ENCODE results near the gene TPPP3.

Gene TPPP3

DNA sequence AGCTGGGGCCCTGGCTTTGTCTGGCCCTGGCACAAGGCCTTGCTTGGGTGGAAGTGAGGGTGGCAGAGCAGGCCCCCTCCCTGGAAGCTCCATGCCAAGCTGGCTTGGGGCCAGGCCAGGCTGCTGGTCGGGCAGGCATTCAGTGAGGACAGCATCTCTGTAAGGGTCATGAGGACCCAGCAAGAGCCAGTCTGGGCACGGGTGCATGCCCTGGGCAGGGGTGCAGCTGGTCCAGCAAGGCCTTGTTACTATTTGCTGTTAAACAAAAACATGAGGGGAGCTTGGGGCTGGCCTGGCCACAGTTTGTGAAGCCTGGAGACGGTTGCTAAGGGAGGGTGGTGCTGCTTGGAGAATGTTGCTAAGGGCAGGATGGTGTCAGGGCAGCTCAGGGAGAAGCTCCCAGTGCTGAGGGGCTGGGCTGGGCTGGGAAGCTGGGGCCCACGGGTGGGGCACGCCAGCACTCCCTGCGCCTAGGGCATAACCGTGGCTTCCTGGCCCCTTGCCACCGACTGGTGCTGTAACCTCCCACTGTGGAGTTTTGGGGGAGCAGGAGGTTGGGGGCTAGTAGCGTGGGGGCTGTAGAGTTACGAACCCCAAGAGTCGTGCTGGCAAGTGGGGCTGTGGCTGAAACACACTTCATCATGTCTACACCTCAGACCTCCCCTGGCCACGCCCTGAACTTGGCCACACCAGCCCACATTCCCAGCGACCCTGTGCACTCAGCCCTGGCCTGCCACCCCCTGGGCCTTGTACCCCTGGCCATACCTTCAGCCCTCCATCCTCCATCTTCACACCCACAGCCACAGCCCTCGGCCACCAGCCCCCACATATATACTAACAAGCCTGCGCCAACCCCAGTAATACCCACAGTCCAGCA, 1.6 kb downstream of the TPPP3 start:
- H3K4me3 ChIP-seq (replicated peaks; ENCODE audit: insufficient read depth, low read length), result no peak overlapping the region
- H3K27ac ChIP-seq (replicated peaks), result no peak overlapping the region
- no peak for TF ChIP-seq POLR2AphosphoS5 (IDR thresholded peaks at IDR 0.05; ENCODE audit: low read depth)
- TF ChIP-seq, protein P1, sequence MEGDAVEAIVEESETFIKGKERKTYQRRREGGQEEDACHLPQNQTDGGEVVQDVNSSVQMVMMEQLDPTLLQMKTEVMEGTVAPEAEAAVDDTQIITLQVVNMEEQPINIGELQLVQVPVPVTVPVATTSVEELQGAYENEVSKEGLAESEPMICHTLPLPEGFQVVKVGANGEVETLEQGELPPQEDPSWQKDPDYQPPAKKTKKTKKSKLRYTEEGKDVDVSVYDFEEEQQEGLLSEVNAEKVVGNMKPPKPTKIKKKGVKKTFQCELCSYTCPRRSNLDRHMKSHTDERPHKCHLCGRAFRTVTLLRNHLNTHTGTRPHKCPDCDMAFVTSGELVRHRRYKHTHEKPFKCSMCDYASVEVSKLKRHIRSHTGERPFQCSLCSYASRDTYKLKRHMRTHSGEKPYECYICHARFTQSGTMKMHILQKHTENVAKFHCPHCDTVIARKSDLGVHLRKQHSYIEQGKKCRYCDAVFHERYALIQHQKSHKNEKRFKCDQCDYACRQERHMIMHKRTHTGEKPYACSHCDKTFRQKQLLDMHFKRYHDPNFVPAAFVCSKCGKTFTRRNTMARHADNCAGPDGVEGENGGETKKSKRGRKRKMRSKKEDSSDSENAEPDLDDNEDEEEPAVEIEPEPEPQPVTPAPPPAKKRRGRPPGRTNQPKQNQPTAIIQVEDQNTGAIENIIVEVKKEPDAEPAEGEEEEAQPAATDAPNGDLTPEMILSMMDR (IDR thresholded peaks at IDR 0.05; ENCODE audit: insufficient read depth, low read length), result no peak
- TF ChIP-seq, protein P2, sequence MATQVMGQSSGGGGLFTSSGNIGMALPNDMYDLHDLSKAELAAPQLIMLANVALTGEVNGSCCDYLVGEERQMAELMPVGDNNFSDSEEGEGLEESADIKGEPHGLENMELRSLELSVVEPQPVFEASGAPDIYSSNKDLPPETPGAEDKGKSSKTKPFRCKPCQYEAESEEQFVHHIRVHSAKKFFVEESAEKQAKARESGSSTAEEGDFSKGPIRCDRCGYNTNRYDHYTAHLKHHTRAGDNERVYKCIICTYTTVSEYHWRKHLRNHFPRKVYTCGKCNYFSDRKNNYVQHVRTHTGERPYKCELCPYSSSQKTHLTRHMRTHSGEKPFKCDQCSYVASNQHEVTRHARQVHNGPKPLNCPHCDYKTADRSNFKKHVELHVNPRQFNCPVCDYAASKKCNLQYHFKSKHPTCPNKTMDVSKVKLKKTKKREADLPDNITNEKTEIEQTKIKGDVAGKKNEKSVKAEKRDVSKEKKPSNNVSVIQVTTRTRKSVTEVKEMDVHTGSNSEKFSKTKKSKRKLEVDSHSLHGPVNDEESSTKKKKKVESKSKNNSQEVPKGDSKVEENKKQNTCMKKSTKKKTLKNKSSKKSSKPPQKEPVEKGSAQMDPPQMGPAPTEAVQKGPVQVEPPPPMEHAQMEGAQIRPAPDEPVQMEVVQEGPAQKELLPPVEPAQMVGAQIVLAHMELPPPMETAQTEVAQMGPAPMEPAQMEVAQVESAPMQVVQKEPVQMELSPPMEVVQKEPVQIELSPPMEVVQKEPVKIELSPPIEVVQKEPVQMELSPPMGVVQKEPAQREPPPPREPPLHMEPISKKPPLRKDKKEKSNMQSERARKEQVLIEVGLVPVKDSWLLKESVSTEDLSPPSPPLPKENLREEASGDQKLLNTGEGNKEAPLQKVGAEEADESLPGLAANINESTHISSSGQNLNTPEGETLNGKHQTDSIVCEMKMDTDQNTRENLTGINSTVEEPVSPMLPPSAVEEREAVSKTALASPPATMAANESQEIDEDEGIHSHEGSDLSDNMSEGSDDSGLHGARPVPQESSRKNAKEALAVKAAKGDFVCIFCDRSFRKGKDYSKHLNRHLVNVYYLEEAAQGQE (IDR thresholded peaks at IDR 0.05; ENCODE audit: insufficient replicate concordance, low read depth), result no peak
- no peak for TF ChIP-seq SPI1 (IDR thresholded peaks at IDR 0.05; ENCODE audit: borderline replicate concordance, low read depth)
- no peak for TF ChIP-seq GABPA (IDR thresholded peaks at IDR 0.05; ENCODE audit: low read depth)
- no peak for DNase-seq (ENCODE audit: low read depth in 1 of 2, low spot score in 1 of 2)
- peaks cover 20% of the 10 kb centered on the region for H3K27me3 ChIP-seq (ENCODE audit: insufficient read depth, poor library complexity, severe bottlenecking)

DNA sequence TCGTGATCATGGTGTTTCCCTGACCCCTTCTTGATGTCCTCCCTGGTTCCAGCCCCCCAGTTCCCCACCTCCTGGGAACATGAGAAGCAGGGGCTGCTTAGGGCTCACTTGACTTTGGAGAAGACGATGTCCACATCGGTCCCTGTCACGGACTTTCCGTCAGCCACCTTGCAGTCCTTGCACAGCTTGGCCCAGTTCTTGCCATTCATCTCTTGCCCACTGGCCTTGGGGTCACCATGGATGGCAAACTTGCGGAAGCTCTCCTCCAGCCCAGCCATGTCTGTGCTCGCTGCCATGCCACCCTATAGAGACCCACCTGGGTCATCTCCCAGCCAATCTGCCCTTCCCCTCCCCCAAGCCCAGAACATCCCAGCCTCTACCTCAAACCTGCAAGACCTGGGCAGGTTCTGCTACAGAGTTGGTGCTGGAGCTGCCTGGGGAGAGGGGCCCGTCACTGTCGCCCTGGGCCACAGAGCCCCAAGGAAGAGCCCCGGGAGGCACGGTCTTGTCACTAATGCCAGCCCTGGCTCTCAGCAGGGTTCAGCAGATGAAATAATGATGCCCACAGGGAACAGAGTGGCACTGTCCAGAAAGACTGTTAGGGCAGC, 2.4 kb downstream of the TPPP3 start:
- TF ChIP-seq GABPA (IDR thresholded peaks at IDR 0.05; ENCODE audit: low read depth) (peak; percentile 7; the same call in 1 of the 2 replicates), POLR2AphosphoS5 (IDR thresholded peaks at IDR 0.05; ENCODE audit: low read depth) (no peak)
- TF ChIP-seq, protein P2 (IDR thresholded peaks at IDR 0.05; ENCODE audit: insufficient replicate concordance, low read depth), result no peak
- H3K4me3 ChIP-seq (replicated peaks; ENCODE audit: insufficient read depth, low read length), result no peak overlapping the region
- H3K27ac ChIP-seq (replicated peaks), result no peak overlapping the region
- H3K27me3 ChIP-seq (ENCODE audit: insufficient read depth, poor library complexity, severe bottlenecking), result peaks cover 20% of the 10 kb centered on the region
- no peak for DNase-seq (ENCODE audit: low read depth in 1 of 2, low spot score in 1 of 2)

DNA sequence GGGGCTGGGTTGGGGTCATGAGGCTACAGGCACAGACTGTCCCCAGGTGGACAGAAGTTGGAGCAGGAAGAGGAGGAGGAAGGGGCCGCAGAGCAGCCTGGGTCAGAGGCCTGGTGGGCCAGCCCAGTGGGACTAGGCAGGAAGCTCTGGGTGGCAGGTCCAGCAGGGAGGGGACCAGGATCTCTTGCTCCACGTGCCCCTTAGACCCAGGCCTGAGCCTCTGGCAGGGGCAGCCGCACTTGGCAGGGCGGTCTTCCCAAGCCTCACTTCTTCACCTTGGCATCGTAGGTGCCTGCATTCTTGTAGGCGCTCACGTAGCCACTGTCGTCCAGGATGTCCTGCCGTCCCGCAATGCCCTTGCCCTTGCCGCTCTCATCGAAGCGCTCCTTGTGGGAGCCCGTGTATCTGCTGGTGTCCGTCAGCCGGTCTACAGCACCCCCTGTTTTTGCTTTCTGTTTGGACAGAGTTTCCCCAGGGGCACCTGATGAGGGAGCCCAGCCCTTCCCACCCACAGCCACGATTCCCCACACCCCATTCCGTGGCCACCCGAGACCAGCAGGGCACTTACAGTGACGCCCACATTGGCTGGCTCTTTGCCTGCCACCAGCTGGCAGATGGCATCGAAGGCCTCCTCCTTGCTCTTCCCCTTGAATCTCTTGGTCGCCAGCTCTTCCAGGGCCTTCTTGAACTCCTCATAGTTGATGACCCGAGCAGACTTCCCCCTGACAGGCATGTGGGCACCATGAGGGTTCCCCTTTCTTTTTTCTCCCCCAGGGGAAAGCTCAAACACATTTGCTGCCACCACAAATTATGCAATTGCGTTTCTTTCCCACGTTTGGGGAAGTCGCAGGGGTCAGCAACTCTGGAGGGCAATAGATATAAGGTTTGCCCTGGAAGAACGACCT, 3.1 kb downstream of the TPPP3 start:
- Histone ChIP-seq H3K27ac (replicated peaks) (no peak overlapping the region), H3K4me3 (replicated peaks; ENCODE audit: insufficient read depth, low read length) (no peak overlapping the region), H3K27me3 (ENCODE audit: insufficient read depth, poor library complexity, severe bottlenecking) (peaks cover 20% of the 10 kb centered on the region)
- peak; percentile 92 to 96 for DNase-seq (ENCODE audit: low read depth in 1 of 2, low spot score in 1 of 2)
- TF ChIP-seq GABPA (IDR thresholded peaks at IDR 0.05; ENCODE audit: low read depth) (0 out of 2 replicates have a peak, but pooled peaks have one; percentile 38), POLR2AphosphoS5 (IDR thresholded peaks at IDR 0.05; ENCODE audit: low read depth) (peak; percentile 67), SPI1 (IDR thresholded peaks at IDR 0.05; ENCODE audit: borderline replicate concordance, low read depth) (peak; percentile 97)
- TF ChIP-seq, protein P1 (IDR thresholded peaks at IDR 0.05; ENCODE audit: insufficient read depth, low read length), result no peak
- TF ChIP-seq, protein P2 (IDR thresholded peaks at IDR 0.05; ENCODE audit: insufficient replicate concordance, low read depth), result no peak

All from HL-60 (cell line).